Fibroblast of peridontal ligament (primary cell): ENCODE data around the gene MRPS12.
"Not testable (repeated sequence)": the region's sequence is repeated elsewhere in the genome, so short reads cannot be mapped to it uniquely, and the experiment has no call there.

ENCODE experiments used
- DNase-seq: peaks from one replicate; pipeline ENCODE4 v3.0.0-alpha.2; 2010; ENCODE audit errors: extremely low read depth

MRPS12 gene

DNA sequence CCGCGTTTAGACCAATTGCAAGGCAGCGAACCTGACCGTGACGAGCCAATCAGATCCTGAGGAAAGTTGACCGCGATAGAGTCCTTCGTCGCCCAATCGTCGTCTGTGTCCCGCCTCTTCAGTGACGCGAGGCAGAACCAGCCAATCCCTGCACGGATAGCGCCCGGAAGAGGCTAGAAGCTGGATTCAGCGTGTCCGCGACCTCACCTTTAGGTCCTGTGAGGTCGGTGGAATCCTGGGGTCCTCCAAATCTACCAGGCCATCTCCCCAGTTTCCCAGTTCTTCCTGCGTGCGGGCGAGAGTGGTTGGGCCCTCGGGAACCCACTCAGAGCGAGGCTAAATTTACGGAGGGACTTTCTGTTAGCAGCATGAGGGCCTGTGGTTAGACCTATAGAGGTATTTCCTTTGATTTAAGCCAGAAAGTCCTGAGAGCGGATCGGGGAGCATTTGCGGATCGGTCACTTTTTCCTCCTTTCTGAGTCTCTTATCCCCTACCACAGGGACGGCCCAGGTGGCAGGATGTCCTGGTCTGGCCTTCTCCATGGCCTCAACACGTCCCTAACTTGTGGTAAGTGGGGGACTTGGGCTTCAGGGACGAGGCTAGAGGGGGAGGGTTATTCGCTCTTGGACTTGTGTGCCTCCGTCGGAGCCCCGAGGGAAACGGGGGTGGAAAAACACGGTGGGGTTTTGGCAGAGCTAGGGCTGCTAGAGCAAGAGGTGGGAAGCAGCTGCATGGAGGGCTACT, at the start of gene MRPS12:
MRPS12 (plus strand) TSS at position 169 of the 745 bp plus-strand sequence; CDS start at position 520, 351 bp downstream.
- DNase-seq = peak; percentile 100

DNA sequence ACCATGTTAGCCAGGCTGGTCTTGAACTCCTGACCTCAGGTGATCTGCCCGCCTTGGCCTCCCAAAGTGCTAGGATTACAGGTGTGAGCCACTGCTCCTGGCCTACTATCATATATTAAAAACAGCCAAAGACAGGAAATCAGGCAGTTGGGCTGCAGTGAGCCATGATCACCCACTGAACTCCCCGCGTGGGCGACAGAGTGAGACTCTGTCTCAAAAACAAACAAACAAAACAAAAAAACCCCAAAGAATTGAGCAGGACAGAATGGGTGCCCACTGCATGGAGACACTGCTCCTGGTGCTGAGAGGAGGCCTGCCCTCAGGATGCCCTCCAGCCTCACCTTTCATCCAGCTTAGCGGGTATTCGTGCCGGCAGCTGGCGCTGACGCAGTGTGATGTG, 47.5 kb upstream of the MRPS12 start:
- DNase-seq = no peak

DNA sequence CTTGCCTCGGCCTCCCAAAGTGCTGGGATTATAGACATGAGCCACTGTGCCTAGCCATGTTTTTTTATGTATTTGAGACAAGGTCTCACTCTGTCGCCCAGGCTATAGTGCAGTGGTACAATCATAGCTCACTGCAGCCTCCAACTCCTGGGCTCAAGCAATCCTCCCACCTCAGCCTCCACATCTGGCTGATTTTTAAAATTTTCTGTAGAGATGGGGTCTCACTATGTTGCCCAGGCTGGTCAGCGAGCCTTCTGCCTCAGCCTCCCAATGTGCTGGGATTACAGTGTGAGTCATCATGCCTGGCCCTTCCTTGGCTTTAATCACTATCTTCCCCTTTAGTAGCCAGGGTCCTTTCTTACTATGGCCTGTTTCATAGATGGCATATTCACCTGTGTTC, 46.1 kb upstream of the MRPS12 start:
- DNase-seq = not testable (repeated sequence)

DNA sequence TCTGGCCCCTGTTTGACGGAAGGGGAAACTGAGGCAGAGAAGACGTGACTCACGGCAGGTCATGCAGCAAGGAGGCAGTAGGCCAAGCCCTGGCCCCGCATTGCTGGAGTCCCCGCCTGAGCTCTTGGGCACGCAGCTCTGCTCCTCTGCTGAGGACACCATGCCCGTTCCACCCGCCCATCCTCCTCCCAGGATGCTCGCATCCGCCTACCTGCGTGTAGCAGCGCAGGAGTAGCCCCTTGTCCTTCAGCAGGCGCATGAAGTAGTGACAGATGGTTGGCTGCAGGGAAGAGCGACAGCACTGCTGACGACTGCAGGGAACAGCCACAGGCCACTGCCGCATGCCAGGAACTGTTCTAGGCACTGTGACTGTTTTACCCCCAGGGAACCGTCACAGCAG, 41.9 kb upstream of the MRPS12 start:
- no peak for DNase-seq

DNA sequence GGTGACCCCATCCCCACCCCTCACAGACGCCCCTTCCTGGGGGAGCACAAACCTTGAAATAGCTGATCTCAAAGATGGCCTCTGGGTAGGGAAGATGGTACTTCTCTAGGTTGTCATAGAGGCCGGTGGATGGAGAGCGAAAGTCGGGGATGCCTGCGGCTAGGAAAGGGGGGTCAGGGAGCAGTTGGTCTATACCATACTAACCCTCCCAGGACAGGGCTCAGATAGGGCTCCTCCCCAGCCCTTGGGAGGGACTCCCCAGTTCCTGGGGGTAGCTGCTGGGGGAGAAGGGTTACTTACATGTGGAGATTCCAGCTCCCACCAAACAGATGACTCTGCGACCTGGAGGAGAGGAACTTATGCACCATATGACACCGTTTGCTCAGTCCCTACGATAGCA, 40.9 kb upstream of the MRPS12 start:
- no peak for DNase-seq

DNA sequence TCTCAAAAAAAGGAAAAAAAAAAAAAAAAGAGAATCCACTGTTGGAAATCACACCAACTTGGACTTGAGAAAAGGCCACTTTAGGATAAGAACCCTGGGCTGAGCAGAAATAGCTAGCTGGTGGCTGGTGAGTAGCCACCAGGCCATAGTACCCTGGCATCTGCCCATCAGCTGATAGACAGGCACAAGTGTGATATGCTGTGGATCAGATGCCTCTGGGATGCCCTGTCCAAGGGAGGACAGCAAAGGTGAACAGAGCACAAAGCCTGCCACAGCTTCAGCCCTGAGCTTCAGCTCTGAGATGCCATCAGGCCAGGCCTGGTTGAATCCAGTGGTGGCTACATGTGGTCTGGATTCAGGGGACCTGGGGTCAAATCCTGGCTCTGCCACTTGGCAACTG, 40.1 kb upstream of the MRPS12 start:
- DNase-seq = no peak

DNA sequence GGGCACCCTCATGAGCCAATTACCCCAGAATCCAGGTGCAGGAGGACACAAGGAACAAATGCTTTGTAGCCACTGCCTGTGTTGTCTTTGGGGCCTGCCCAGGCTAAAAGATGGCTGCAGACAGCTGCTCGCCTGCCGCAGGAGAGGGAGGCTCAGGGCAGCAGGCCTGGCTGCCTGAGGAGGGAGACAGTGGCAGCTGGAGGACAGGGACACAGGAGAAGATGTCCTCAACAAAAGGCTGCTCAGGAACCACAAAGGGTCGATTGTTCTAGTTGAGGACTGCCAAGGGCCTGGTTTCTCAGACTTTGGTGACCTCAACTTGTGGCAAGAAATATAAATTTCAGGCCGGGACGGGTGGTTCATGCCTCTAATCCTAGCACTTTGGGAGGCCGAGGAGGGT, 39.0 kb upstream of the MRPS12 start:
- no peak for DNase-seq

DNA sequence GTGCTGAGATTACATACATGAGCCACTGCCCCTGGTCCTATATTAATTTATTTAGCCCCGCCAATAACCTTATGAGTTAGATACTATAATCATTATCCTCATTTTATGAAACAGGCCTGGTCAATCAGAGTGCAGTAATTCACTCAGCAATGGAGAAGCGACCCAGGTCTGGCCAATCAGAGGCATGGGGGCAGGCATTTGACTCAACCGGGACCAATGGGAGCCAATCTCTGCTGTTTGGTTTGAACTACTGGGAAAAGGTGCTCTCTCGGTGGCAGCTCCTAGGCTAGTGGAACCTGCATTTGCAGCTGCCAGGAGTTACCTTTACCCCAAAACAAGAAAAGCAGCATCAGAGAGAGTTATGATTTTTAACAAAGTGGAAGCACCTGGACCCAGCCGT, 37.9 kb upstream of the MRPS12 start:
- DNase-seq = no peak

DNA sequence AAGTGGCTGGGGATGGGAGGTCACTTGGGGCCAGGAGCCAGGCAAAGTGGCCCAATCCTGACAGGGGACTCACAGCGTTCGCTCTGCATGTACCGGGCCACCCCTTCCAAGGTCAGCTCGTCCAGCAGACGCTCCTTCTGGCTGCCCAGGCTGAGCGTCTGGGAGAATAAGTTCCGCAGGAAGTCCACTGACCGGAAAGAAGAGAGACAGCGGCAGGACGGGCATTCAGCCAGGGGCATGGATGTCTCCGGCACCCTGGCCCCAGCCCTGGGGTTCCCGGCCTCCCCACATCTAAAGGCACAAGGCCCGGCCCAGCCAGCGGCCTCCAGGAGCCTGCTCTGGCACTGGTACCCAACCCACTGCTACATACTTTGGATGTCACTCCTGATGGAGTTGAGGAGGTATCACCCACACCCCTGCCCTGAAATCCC, 37.4 kb upstream of the MRPS12 start:
- no peak for DNase-seq

DNA sequence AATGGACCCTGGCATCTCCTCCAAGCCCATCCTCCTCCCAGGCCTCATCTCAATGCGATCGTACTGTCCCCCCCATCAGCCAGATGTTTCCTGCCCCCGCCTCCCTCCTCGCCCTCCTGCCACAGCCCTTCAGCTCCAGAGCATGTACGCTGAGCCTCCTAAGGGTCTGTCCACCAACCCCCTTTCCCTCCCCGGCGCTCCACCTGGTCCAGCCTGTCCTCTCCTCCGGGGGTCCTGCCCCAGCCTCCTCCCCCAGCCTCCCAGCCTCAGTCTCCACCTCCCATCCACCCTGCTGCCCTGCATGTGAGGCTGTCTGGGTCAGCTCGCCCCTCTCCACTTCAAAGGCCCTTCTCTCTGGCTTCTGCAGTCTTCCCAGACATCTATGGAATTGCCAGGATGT, 35.8 kb upstream of the MRPS12 start:
- no peak for DNase-seq

DNA sequence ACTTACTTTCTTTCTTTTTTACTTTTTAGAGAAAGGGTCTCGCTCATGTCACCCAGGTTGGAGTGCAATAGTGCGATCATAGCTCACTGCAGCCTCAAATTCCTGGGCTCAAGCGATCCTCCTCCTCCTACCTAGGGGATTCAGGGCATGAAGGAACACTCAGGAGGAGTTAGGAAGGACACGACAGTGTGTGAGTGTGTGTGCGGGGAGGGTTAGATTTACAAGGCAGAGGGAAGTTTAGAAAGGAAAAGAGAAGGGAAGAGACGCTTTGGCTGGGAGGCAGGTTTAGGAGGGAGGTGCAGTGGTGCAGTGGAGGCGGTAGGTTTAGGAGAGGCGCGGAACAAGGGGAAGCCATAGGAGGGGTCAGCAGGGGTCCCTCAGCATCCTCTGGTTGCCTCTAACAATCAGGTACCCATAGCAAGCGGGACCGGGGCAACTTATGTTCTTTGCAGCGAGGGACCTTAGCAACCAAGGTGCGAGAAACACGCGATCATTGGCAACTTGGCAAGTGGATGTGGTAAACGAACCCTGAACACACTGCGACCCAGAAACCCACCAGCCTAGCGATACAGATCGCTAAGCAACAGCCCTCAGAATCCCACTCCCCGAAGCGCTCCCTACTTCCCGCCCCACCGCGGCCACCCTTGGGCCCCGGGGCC, 31.8 kb upstream of the MRPS12 start:
- DNase-seq = peak; percentile 25

DNA sequence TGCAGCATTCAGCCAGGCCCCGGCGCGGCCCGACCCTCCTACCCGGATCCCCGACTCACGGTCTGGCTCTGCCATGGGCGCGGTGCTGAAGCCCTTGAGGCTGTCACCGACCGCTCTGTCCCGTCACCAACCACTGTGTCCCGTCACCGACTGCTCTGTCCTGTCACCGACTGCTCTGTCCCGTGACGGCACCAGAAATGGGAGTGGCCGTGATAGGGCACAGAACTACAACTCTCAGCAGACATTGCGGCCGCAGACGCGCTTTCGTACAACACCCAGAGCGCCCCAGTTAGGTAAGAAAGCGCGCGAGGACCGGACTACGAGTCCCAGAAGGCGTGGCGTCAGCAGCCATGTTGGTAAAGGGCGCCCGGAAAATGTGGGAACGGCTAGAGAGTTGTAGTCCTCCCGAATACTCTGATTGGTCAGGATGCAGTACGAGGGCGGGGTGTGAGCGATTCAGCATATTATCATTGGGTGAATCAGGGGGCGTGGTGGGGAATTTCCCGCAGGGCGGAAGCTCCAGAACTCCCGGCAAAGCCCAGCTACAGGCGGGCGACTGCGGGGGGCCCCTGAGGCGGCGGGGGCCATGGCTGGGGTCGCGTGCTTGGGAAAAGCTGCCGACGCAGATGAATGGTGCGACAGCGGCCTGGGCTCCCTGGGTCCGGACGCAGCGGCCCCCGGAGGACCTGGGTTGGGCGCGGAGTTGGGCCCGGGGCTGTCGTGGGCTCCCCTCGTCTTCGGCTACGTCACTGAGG, 31.1 kb upstream of the MRPS12 start, which contains the start of the genes NFKBIB and SIRT2:
NFKBIB (plus strand) TSS at position 523 of the 755 bp plus-strand sequence; CDS start at position 587, 64 bp downstream.
SIRT2 (minus strand) TSS at position 172 of the 755 bp plus-strand sequence; CDS start at position 75, 97 bp downstream.
- DNase-seq = peak; percentile 100

DNA sequence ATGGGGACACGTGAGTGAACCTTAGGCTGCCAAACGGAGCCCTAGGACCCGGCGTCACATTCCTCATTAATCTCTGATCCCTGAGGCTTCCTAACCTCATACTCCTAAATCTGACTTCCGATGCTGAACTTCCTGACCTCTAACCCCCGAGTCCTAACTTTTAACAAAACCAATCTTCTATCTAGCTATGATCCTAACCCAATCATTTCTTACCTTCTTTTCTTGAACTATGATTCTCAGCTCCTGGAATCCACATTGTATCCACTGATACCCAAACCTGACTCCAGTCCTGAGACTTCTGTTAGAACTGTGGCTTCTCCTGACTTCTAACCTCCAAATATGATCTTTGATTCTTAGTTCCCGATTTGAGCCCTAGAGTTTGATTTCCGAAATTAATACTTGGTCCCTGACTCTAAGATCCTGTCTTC, 30.5 kb upstream of the MRPS12 start:
- peak; percentile 54 for DNase-seq

DNA sequence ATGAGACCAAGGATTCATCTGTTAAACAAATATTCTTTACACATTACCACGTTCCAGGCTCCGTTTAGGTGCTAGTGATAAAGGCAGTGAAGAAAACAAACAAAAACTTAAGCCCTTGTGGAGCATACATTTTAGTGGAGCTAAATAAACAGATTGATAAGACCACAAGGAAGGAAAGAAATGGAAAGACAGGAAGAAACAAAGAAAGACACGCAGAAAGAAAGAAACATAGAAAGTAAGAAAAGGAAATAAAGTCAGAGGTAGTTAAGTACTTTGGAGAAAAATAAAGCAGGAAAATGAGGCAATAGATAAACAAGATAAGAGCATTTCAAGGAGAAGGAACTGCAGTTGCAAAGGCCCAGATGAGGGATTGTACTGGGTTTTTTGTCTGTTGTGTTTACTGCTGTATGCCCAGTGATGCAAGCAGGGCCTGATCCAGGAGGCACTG, 30.0 kb upstream of the MRPS12 start:
- no peak for DNase-seq

DNA sequence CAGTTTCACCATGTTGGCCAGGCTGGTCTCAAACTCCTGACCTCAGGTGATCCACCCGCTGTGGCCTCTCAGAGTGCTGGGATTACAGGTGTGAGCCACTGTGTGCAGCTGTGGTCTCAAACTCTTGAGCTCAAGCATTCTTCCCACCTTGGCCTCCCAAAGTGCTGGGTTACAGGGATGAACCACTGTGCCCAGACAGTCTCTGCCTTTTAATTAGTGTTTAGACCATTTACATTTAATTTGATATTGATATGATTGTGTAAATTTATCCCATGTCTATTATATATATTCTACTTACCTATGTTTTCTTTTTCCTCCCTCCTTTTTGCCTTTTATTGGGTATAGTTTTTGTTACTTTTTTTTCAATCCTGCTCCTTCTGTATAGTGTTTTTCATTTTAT, 29.1 kb upstream of the MRPS12 start:
- no peak for DNase-seq

DNA sequence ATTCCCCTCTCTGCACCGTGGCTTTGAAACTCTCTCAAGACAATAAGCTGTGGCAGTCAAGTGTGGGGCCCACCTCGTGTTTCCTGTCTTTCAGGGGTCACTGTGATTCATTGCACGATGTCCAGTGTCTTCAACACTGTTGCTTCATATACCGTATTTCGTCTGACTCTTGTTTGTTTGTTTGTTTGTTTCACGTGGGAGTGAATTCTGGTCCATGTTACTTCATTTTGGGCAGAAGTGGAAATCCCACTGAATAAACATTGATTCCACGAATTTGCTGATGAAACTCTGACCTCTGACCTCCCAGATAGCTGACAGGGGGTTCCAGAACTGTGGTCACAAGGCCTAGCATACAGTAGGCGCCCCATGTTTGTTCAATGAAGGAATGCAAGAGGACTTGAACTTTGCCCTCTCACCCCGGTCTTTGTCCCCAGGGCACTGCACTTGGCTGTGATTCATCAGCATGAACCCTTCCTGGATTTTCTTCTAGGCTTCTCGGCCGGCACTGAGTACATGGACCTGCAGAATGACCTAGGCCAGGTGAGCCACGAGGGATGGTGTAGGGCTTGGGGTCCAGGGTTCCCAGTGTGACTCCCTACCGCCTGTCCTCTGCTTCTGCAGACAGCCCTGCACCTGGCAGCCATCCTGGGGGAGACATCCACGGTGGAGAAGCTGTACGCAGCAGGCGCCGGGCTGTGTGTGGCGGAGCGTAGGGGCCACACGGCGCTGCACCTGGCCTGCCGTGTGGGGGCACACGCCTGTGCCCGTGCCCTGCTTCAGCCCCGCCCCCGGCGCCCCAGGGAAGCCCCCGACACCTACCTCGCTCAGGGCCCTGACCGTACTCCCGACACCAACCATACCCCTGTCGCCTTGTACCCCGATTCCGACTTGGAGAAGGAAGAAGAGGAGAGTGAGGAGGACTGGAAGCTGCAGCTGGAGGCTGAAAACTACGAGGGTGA, 25.9 kb upstream of the MRPS12 start:
- DNase-seq = no peak

DNA sequence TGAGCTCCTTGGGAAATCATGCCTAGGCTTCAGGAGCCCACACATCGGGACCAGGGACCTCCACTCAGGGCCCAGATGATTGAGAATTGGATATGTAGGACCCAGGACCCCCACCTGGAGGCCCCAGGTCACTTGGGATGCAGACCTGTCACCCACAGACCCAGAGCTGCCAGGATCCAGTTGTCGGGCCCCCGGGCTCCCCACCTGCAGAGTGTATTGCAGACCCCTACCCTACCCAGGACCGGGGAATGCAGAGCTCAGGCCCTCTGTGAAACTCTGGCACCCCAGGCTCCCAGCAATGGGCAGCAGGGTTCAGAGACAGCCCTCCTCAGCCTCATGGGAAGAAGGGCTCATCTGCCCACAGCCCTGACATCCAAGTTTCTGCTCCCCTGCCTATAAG, 25.1 kb upstream of the MRPS12 start:
- no peak for DNase-seq

DNA sequence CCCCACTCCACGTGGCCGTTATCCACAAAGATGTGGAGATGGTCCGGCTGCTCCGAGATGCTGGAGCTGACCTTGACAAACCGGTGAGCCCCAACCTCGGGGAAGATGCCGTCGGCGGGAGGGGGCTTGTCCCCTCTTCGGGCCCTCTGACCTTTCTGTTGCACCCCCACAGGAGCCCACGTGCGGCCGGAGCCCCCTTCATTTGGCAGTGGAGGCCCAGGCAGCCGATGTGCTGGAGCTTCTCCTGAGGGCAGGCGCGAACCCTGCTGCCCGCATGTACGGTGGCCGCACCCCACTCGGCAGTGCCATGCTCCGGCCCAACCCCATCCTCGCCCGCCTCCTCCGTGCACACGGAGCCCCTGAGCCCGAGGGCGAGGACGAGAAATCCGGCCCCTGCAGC, 23.5 kb upstream of the MRPS12 start:
- no peak for DNase-seq

DNA sequence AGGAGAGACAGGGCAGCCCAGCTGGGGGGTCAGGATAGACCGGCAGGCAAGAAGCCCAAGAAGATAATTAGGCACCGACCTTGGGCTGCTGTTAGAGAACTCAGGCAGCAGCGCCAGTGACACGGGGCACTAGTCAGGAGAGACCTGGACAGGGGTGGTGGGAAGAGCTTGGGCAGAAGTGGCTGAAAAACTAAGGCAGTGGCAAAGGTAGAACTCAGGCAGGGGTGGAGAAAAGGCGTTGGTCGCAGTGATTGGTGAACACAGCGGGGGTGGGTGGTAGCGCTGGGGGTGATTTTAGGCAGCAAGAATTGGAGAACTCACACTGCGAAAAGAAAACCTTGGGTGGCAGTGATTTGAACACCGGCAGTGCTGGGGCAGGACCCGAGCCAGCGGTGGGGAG, 23.1 kb upstream of the MRPS12 start:
- no peak for DNase-seq

DNA sequence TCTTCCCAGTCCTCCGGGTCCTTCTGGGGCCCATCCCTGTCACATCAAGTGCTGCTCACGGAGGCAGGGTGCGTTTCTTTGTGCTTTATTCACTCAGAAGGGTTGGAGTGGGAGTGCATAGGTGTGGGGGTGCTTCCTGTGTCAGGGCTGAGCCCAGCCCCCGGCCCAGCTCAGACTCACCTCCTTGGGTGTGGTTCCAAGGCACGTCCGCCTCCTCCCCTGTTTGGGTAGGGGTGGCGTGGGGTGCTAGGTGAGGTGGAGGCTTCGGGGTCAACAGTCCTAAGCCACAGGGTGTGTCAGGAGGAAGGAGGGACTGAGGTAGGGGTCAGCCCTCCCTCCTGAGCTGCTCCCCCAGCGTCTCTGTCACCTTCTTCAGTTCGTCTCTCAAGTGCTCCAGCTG, 21.8 kb upstream of the MRPS12 start:
- no peak for DNase-seq

DNA sequence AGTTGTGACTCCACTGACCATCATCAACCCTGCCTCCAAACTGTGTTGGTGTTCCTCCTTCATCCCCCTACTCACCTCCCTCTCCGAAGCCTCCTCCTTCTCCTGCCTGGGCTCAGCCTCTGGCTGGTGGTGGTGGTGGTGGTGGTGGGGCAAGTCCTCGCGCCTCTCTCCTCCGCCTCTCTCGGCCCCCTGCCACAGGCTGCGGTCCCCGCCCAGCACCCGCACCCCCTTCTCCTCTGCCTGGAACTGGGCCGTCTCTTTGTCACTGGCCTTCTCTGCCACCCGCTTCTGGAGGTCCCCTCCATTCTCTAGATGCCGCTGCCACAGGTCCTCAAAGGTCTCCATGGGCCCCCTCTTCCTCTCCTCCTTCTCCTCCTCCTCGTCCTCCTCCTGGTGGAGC, 20.3 kb upstream of the MRPS12 start:
- no peak for DNase-seq
